Thymus (tissue), 11 donors: ENCODE results near the gene VAMP7. TPM values are rescaled to one million over a fixed set of nuclear protein-coding genes. Genes with fewer than 3 reads are reported as not detected.

Source experiments
- DNase-seq, 9 donors: peaks; one replicate each; pipeline ENCODE4 v3.0.0-alpha.2; 2013; ENCODE audit warnings: low spot score in 9 of 9, low read depth in 6 of 9, missing footprints in 1 of 9
- H3K27ac ChIP-seq, 2 donors: one replicate each; pipeline ENCODE4 v1.5.1; 2013; ENCODE audit warnings: control low read depth in 1 of 2, low read depth in 1 of 2, low read length in 1 of 2, mild to moderate bottlenecking in 1 of 2, moderate library complexity in 1 of 2
- H3K27me3 ChIP-seq, 2 donors: one replicate each; pipeline ENCODE4 v1.5.1; 2013; ENCODE audit warnings: low read length in 1 of 2; ENCODE audit not compliant: control insufficient read depth in 2 of 2, insufficient read depth in 1 of 2
- H3K36me3 ChIP-seq, 2 donors: one replicate each; pipeline ENCODE4 v1.5.1; 2013; ENCODE audit warnings: low read length in 1 of 2, mild to moderate bottlenecking in 1 of 2, moderate library complexity in 1 of 2; ENCODE audit not compliant: control insufficient read depth in 2 of 2, insufficient read depth in 2 of 2
- H3K4me1 ChIP-seq, 2 donors: one replicate each; pipeline ENCODE4 v1.5.1; 2013; ENCODE audit warnings: low read length in 2 of 2; ENCODE audit not compliant: control insufficient read depth in 2 of 2, insufficient read depth in 2 of 2
- H3K4me3 ChIP-seq, 2 donors: one replicate each; pipeline ENCODE4 v1.5.1; 2013; ENCODE audit warnings: low read length in 2 of 2, control low read depth in 1 of 2, mild to moderate bottlenecking in 1 of 2
- H3K9me3 ChIP-seq, 2 donors: one replicate each; pipeline ENCODE4 v1.5.1; 2013; ENCODE audit warnings: low read length in 1 of 2, mild to moderate bottlenecking in 1 of 2; ENCODE audit not compliant: control insufficient read depth in 2 of 2, insufficient read depth in 1 of 2
- WGBS: extraction: QIAGEN DNeasy Blood & Tissue Kit; methylation state at CpG from one replicate; pipeline ENCODE4 v1.1.7; 2013; 5-methylcytosine and 5-hydroxymethylcytosine counted together
- polyA plus RNA-seq: library from polyadenylated mRNA; stranded (reverse); fragments of 200-250 nt; gene quantifications from one replicate; pipeline ENCODE4 v1.2.3, GENCODE V29; 2013
- total RNA-seq: library from RNA; stranded (reverse); fragments of 120-200 nt; gene quantifications from one replicate; pipeline ENCODE4 v1.2.4, GENCODE V29; 2013
- donor health status: healthy.

Gene VAMP7
- total and polyA plus RNA-seq, 2 donors = 31.2 to 34.6 TPM

GRCh38 chrX:155871934-155872333 lies 9.2 kb upstream of the VAMP7 start:
- Histone ChIP-seq H3K4me1 (no peaks in the 10 kb centered on the region), H3K36me3 (no peaks in the 10 kb centered on the region), H3K9me3 (peaks cover 0 to 7% of the 10 kb centered on the region in 2 donors), H3K27ac (no peak overlapping the region), H3K4me3 (no peak overlapping the region), H3K27me3 (peaks cover 0 to 10% of the 10 kb centered on the region in 2 donors)
- no peak for DNase-seq

GRCh38 chrX:155873188-155873587 lies 8.0 kb upstream of the VAMP7 start:
- 78% methylated on average over 5 of the region's 5 CpGs for WGBS
- Histone ChIP-seq H3K9me3 (peaks cover 0 to 7% of the 10 kb centered on the region in 2 donors), H3K4me3 (no peak overlapping the region), H3K27ac (no peak overlapping the region), H3K4me1 (no peaks in the 10 kb centered on the region), H3K27me3 (peaks cover 0 to 10% of the 10 kb centered on the region in 2 donors), H3K36me3 (no peaks in the 10 kb centered on the region)
- DNase-seq = no peak

GRCh38 chrX:155874571-155875244 lies 6.4 kb upstream of the VAMP7 start:
- no peak for DNase-seq
- 52% methylated on average over 31 of the region's 31 CpGs for WGBS
- Histone ChIP-seq H3K27me3 (peaks cover 0 to 10% of the 10 kb centered on the region in 2 donors), H3K9me3 (peaks cover 0 to 7% of the 10 kb centered on the region in 2 donors), H3K4me1 (no peaks in the 10 kb centered on the region), H3K27ac (no peak overlapping the region), H3K36me3 (no peaks in the 10 kb centered on the region), H3K4me3 (no peak overlapping the region)

- Histone ChIP-seq H3K4me3 (no peak overlapping the region), H3K27me3 (peaks cover 0 to 10% of the 10 kb centered on the region in 2 donors), H3K36me3 (no peaks in the 10 kb centered on the region), H3K4me1 (no peaks in the 10 kb centered on the region), H3K9me3 (peaks cover 2 to 7% of the 10 kb centered on the region in 2 donors), H3K27ac (no peak overlapping the region)
- no peak for DNase-seq
- 63% methylated on average over 3 of the region's 3 CpGs for WGBS
These were observed 4.4 kb upstream of the VAMP7 start for GRCh38 chrX:155876704-155877103.

GRCh38 chrX:155877288-155877687 lies 3.9 kb upstream of the VAMP7 start:
- H3K36me3 ChIP-seq = no peaks in the 10 kb centered on the region
- no peak overlapping the region for H3K27ac ChIP-seq
- H3K4me3 ChIP-seq = no peak overlapping the region
- peaks cover 0 to 10% of the 10 kb centered on the region in 2 donors for H3K27me3 ChIP-seq
- 55% methylated on average over 1 of the region's 1 CpG for WGBS
- H3K9me3 ChIP-seq = peaks cover 2 to 7% of the 10 kb centered on the region in 2 donors
- DNase-seq = no peak
- no peaks in the 10 kb centered on the region for H3K4me1 ChIP-seq

GRCh38 chrX:155880586-155881157 lies 473 bp upstream of the VAMP7 start:
- WGBS = 36% methylated on average over 13 of the region's 13 CpGs
- no peaks in the 10 kb centered on the region for H3K27me3 ChIP-seq
- H3K36me3 ChIP-seq = no peaks in the 10 kb centered on the region
- no peaks in the 10 kb centered on the region for H3K4me1 ChIP-seq
- peaks cover 0 to 2% of the 10 kb centered on the region in 2 donors for H3K9me3 ChIP-seq
- peak overlapping the region in 1 of 2 donors; percentile 49 for H3K27ac ChIP-seq
- H3K4me3 ChIP-seq = peak overlapping the region; percentile 74 to 86
- peak in 1 of 9 donors; percentile 1 for DNase-seq

GRCh38 chrX:155886409-155886808 lies 5.3 kb downstream of the VAMP7 start:
- Histone ChIP-seq H3K4me1 (no peaks in the 10 kb centered on the region), H3K9me3 (no peaks in the 10 kb centered on the region), H3K4me3 (no peak overlapping the region), H3K27me3 (no peaks in the 10 kb centered on the region), H3K36me3 (peaks cover 7 to 12% of the 10 kb centered on the region in 2 donors), H3K27ac (no peak overlapping the region)
- no peak for DNase-seq
- WGBS = 85% methylated on average over 2 of the region's 2 CpGs

GRCh38 chrX:155888139-155888538 lies 7.0 kb downstream of the VAMP7 start:
- Histone ChIP-seq H3K27me3 (no peaks in the 10 kb centered on the region), H3K9me3 (no peaks in the 10 kb centered on the region), H3K27ac (no peak overlapping the region), H3K36me3 (peaks cover 11 to 18% of the 10 kb centered on the region in 2 donors), H3K4me1 (no peaks in the 10 kb centered on the region), H3K4me3 (no peak overlapping the region)
- WGBS = 84% methylated on average over 3 of the region's 3 CpGs
- DNase-seq = no peak

- no peaks in the 10 kb centered on the region for H3K9me3 ChIP-seq
- 77% methylated on average over 4 of the region's 4 CpGs for WGBS
- H3K36me3 ChIP-seq = peaks cover 11 to 23% of the 10 kb centered on the region in 2 donors
- H3K27ac ChIP-seq = no peak overlapping the region
- H3K4me3 ChIP-seq = no peak overlapping the region
- DNase-seq = no peak
- no peaks in the 10 kb centered on the region for H3K4me1 ChIP-seq
- no peaks in the 10 kb centered on the region for H3K27me3 ChIP-seq
These were observed 8.2 kb downstream of the VAMP7 start for GRCh38 chrX:155889328-155889727.
